ENCODE results near the gene PAXIP1. TPM values are rescaled to one million over a fixed set of nuclear protein-coding genes. Genes with fewer than 3 reads are reported as not detected.

PAXIP1 gene
- total RNA-seq, 2 donors from 2014 or later: 11.2 to 20.4 TPM

DNA sequence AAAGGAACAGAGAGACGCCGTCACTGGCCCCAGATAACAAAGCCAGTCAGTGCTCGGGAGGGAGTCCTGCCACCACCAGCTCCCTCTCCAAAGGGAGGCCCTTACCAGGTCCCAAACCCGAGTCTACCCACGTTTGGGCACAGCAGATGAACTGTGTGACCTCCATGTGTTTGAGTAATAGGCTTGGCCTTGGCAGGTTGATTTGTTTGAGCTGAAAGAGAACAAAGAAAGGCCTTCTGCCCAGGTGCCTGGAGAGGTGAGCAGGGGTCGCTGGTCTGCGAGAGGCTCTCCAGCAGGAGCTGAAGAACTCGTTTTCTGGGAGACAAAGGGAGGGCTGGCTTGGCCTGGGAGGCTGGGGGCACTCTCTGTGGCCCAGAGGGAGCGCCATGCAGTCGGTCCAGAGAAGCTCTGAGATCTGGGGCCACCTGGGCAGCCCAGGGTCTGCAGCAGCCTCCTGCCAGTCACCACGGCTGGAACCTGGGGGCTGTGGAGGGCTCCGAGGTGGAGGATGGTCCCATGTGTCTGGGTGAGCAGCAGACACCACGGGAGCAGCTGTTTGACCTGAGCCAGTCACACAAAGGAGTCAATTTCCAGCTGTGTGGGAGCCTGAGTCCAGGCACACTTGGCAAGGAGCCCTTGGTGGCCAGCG is 99.7 kb downstream of the PAXIP1 start:
- Histone ChIP-seq H3K27ac (no peak overlapping the region), H3K36me3 (no peaks in the 10 kb centered on the region), H3K9me3 (no peaks in the 10 kb centered on the region), H3K9ac (ENCODE audit: low read depth in 2 of 2, low read length in 2 of 2) (no peak overlapping the region), H3K4me1 (no peaks in the 10 kb centered on the region), H3K4me3 (no peak overlapping the region), H3K27me3 (no peaks in the 10 kb centered on the region)
- intact Hi-C loops (cut with DNase I): no loop called here
- no peak for TF ChIP-seq CTCF (IDR thresholded peaks at IDR 0.05)
- DNase-seq: no peak

DNA sequence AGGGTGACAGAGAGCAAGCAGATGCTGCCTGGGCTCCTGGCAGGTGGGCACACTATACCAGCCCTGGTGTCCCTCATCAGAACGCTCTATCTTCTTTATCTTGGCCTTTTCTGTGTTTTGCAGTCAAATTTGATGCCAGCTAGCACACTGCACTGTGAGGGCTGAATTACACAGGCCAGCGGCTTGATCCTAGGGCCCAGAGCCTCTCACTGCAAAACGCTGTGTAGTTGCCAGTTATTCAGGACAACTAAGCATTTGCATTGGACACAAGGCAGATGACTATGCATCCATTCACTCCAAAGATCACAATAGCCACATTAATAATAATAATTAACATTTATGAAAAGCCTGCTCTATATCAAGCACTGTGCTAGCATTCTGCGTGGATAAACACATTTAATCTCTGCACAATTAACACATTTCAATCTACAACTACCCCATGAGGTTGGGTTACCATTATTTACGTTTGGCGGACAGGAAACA is 100.3 kb downstream of the PAXIP1 start:
- no peak overlapping the region for H3K9ac ChIP-seq (ENCODE audit: low read depth in 2 of 2, low read length in 2 of 2)
- H3K27me3 ChIP-seq: no peaks in the 10 kb centered on the region
- no peak overlapping the region for H3K4me3 ChIP-seq
- intact Hi-C loops (cut with DNase I): no loop called here
- no peaks in the 10 kb centered on the region for H3K36me3 ChIP-seq
- TF ChIP-seq CTCF (IDR thresholded peaks at IDR 0.05): no peak
- H3K9me3 ChIP-seq: no peaks in the 10 kb centered on the region
- no peak overlapping the region for H3K27ac ChIP-seq
- no peaks in the 10 kb centered on the region for H3K4me1 ChIP-seq
- DNase-seq: no peak

DNA sequence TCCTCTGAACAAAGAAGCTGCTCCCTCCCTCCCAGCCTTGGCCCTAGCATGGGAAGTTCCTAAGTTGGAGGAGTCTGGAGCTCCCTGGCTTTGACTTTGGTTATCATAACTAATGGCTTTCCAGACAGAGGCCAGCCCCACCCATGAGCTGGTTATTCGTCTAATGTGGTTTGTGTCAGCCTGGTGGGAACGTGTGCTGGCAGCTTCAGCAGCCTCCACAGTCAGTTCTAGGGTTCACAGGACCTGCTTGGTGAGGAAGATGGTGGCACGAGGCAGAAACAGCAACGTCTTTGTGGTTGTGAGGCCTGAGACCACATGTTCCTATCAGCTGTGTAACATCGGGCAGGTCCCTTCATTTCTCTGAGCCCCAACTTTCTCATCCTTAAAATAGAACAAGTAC is 103.1 kb downstream of the PAXIP1 start:
- DNase-seq: no peak
- Histone ChIP-seq H3K27me3 (no peaks in the 10 kb centered on the region), H3K9me3 (no peaks in the 10 kb centered on the region), H3K27ac (no peak overlapping the region), H3K4me3 (no peak overlapping the region), H3K4me1 (no peaks in the 10 kb centered on the region), H3K36me3 (no peaks in the 10 kb centered on the region), H3K9ac (ENCODE audit: low read depth in 2 of 2, low read length in 2 of 2) (no peak overlapping the region)
- no peak for TF ChIP-seq CTCF (IDR thresholded peaks at IDR 0.05)
- intact Hi-C loops (cut with DNase I): loop anchor here (10.0 kb wide), 1 partner anchor 65 kb away; no protein-coding TSS in a partner anchor

GRCh38 chr7:154898973-154899855 is 103.7 kb downstream of the PAXIP1 start:
- Histone ChIP-seq H3K27ac (no peak overlapping the region), H3K9ac (ENCODE audit: low read depth in 2 of 2, low read length in 2 of 2) (no peak overlapping the region), H3K4me1 (no peaks in the 10 kb centered on the region), H3K4me3 (no peak overlapping the region), H3K9me3 (no peaks in the 10 kb centered on the region), H3K27me3 (no peaks in the 10 kb centered on the region), H3K36me3 (no peaks in the 10 kb centered on the region)
- no peak for DNase-seq
- intact Hi-C loops (cut with DNase I): loop anchor here (10.0 kb wide), 1 partner anchor 64 kb away; no protein-coding TSS in a partner anchor
- TF ChIP-seq CTCF (IDR thresholded peaks at IDR 0.05): no peak

DNA sequence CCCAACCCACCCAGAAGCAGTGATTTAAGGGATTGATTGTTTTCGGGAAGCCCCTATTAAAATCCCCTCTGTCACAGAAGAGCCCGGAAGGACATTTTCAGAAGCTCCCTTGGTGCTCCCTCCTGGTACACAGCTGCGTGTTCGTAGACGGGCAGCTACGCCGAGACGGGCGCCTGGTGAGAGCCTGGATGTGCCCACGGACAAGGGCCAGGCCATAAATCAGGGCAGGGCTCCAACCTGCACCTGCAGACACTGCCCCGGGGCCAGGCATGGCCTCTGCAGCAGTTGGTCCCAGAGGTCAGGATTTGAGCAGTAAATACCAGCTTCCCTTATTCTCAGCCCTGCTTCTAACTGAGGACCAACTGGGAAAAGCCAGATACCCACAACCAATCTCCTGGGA is 106.8 kb downstream of the PAXIP1 start:
- Histone ChIP-seq H3K27ac (no peak overlapping the region), H3K36me3 (no peaks in the 10 kb centered on the region), H3K4me3 (no peak overlapping the region), H3K9ac (ENCODE audit: low read depth in 2 of 2, low read length in 2 of 2) (no peak overlapping the region), H3K9me3 (no peaks in the 10 kb centered on the region), H3K27me3 (no peaks in the 10 kb centered on the region), H3K4me1 (no peaks in the 10 kb centered on the region)
- intact Hi-C loops (cut with DNase I): loop anchor here (10.0 kb wide), 1 partner anchor 61 kb away; no protein-coding TSS in a partner anchor
- no peak for DNase-seq
- no peak for TF ChIP-seq CTCF (IDR thresholded peaks at IDR 0.05)

Other genes starting within 250 kb of the PAXIP1 start
- gene HTR5A, start 67.2 kb upstream of the PAXIP1 start, total RNA-seq: not detected

Data from colonic mucosa (tissue), 4 donors.